Activated CD4-positive, alpha-beta T cell treated with anti-CD3 and anti-CD28 coated beads, Interleukin-2, amount 10 ng/mL, durations not matched to agents 24 days and 14 days (primary cell): ENCODE measurements around the gene COQ8A. TPM values are rescaled to one million over a fixed set of nuclear protein-coding genes. Genes with fewer than 3 reads are reported as not detected.

ENCODE experiments used
- DNase-seq: peaks from one replicate; pipeline ENCODE4 v3.0.0; 2022
- H3K27ac Mint-ChIP-seq: one replicate; pipeline ENCODE4 v1.8.0; 2022; ENCODE audit warnings: mild to moderate bottlenecking, mixed read lengths
- H3K27me3 Mint-ChIP-seq: one replicate; pipeline ENCODE4 v1.8.0; 2022; ENCODE audit warnings: mixed read lengths
- H3K36me3 Mint-ChIP-seq: one replicate; pipeline ENCODE4 v1.8.0; 2022; ENCODE audit warnings: low read depth, mild to moderate bottlenecking, mixed read lengths
- H3K4me1 Mint-ChIP-seq: one replicate; pipeline ENCODE4 v1.8.0; 2021; ENCODE audit warnings: mixed read lengths
- H3K4me3 Mint-ChIP-seq: one replicate; pipeline ENCODE4 v1.8.0; 2022; ENCODE audit warnings: mild to moderate bottlenecking, moderate library complexity, mixed read lengths
- H3K9me3 Mint-ChIP-seq: one replicate; pipeline ENCODE4 v1.8.0; 2021; ENCODE audit warnings: mixed read lengths
- intact Hi-C: fragments of 100-400 bp; cut with micrococcal nuclease; formaldehyde crosslinking; loops from one replicate; pipeline ENCODE4 v1.15.1; 2023
- total RNA-seq: library from RNA; stranded (reverse); gene quantifications from 2 replicates; pipeline ENCODE4 v1.2.3, GENCODE V29; 2022

COQ8A gene
- total RNA-seq, 1 donor from 2014 or later: 35.3 TPM

GRCh38 chr1:226975259-226976250, 35.5 kb downstream of the COQ8A start:
- Mint-ChIP-seq H3K27me3 (no peaks in the 10 kb centered on the region), H3K4me1 (no peaks in the 10 kb centered on the region), H3K4me3 (no peak overlapping the region), H3K36me3 (peaks cover 10% of the 10 kb centered on the region), H3K9me3 (peaks cover 7% of the 10 kb centered on the region), H3K27ac (no peak overlapping the region)
- intact Hi-C loops: no loop called here
- no peak for DNase-seq

DNA sequence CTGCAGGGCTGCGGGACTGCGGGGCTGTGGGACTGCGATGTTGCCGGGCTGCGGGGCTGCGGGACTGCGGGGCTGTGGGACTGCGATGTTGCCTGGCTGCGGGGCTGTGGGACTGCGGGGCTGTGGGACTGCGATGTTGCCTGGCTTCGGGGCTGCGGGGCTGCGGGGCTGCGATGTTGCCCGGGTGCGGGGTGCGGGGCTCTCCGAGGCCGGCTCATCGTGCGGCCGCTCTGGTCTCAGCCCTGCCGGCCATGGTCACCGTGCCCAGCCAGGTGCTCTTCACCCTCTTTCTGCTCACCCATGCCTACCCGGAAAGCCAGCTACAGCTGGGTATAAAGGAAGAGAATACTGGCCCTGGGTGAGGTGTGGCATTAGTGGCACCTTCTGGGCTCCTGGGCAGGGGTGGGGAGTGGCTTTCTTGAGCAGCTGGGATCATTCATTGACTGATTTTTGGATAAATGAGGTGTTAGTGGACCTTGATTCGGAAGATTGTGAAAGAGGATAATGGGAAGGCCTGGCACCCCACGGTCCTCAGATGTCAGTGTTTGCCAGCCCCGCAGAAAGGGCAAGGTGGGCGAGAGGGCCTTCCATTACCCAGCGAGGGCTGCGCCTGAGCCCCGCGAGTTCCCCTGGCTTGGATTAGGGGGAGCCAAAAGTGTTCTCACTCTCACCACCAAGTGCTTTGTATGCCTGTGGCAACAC, 36.3 kb downstream of the COQ8A start:
- no peak overlapping the region for H3K4me3 Mint-ChIP-seq

DNA sequence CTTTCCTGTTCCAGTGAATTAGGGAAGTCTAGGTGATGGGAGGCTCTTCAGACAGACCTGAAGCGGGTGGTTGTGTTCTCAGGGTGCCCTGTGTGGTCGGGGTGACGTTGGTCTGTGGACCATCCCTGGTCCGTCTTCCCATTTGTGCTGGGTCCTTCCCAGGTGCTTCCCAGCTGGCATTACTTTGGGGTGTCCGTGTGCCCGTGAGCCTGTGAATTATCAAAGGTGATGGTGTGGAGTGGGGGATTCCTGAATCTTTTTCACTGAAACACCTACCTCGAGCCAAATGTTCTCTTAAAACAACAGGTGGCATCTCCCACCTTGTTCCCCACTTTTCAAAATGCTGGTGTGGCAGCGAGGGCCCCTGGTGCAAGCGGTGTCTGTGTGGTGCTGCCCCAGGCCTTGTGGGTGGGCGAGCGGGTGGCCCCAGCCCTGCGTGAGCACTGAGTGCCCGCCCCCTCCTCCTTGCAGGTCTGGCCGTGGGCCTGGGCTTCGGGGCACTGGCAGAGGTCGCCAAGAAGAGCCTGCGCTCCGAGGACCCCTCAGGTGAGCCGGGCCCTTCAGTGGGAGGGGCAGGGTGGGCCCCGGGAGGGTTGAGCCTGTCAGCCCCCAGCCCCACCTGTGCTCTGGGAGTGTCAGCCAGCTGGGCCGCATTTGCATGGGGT, 37.0 kb downstream of the COQ8A start:
- intact Hi-C loops: no loop called here
- H3K4me3 Mint-ChIP-seq: no peak overlapping the region
- no peaks in the 10 kb centered on the region for H3K4me1 Mint-ChIP-seq
- H3K27me3 Mint-ChIP-seq: no peaks in the 10 kb centered on the region
- peaks cover under 1% of the 10 kb centered on the region for H3K9me3 Mint-ChIP-seq
- peaks cover 3% of the 10 kb centered on the region for H3K36me3 Mint-ChIP-seq
- no peak overlapping the region for H3K27ac Mint-ChIP-seq
- DNase-seq: peak; percentile 44

More for the DNA sequence above, 36.3 kb downstream of the COQ8A start:
- Mint-ChIP-seq H3K27me3 (no peaks in the 10 kb centered on the region), H3K4me1 (no peaks in the 10 kb centered on the region), H3K36me3 (peaks cover 10% of the 10 kb centered on the region), H3K9me3 (peaks cover 7% of the 10 kb centered on the region), H3K27ac (no peak overlapping the region)
- intact Hi-C loops: no loop called here
- no peak for DNase-seq

DNA sequence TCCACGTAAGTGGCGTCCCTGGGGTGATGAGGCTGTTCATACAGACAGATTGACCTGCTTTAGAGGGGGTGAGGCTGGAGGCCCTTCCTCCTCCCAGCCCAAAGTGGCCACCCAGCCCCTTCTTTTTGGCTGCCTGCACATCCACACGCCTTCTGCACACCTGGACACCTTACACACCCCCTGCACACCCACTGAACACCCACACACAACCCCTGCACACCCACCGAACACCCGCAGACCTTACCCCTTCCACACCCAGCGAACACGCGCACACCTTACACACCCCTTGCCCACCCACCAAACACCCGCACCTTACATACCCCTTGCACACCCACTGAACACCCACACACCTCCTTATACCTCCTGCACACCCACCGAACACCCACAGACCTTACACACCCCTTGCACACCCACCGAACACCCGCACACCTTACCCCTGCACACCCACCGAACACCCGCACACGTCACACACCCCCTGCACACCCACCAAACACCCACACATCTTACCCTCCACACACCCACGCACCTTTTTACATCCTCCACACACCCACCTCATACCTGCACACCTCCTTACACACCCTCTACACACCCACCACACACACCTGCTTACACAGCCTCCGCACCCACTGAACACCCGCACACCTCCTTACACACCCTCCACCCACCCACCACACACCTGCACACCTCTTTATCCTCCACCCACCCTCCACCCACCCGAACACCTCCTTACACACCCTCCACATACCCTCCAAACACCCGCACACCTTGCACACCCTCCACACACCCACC, 37.7 kb downstream of the COQ8A start:
- intact Hi-C loops: no loop called here
- Mint-ChIP-seq H3K4me3 (no peak overlapping the region), H3K9me3 (no peaks in the 10 kb centered on the region), H3K27me3 (no peaks in the 10 kb centered on the region), H3K4me1 (no peaks in the 10 kb centered on the region), H3K27ac (no peak overlapping the region), H3K36me3 (peaks cover 2% of the 10 kb centered on the region)
- DNase-seq: peak; percentile 45

DNA sequence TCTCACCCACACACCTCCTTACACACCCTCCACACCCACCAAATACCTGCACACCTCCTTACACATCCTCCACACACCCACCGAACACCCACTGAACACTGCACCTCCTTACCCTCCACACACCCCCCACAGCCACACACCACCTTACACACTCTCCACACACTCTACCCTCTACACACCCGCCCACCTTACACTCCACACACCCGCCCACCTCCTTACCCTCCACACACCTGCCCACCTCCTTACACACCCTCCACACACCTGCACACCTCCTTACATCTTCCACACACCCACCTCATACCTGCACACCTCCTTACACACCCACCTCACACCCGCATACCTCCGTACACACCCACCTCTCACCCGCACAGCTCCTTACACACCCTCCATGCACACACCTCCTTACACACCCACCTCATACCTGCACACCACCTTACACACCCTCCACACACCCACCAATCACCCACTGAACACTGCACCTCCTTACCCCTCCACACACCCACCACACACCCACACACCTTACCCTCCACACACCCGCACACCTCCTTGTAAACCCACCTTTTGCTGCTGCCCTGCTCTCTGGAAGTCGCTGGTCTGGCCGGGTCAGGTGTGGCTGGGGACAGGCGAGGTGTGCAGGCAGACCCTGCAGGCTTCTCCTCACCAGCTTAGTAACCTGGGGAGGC, 38.5 kb downstream of the COQ8A start:
- Mint-ChIP-seq H3K27me3 (no peaks in the 10 kb centered on the region), H3K4me3 (no peak overlapping the region), H3K4me1 (no peaks in the 10 kb centered on the region), H3K27ac (no peak overlapping the region), H3K9me3 (no peaks in the 10 kb centered on the region), H3K36me3 (peaks cover 2% of the 10 kb centered on the region)
- DNase-seq: no peak
- intact Hi-C loops: no loop called here

- Mint-ChIP-seq H3K27ac (no peak overlapping the region), H3K36me3 (peaks cover 2% of the 10 kb centered on the region), H3K9me3 (no peaks in the 10 kb centered on the region), H3K4me1 (no peaks in the 10 kb centered on the region), H3K4me3 (no peak overlapping the region), H3K27me3 (no peaks in the 10 kb centered on the region)
- no peak for DNase-seq
- intact Hi-C loops: no loop called here
These were observed 39.0 kb downstream of the COQ8A start for GRCh38 chr1:226979115-226979516.

DNA sequence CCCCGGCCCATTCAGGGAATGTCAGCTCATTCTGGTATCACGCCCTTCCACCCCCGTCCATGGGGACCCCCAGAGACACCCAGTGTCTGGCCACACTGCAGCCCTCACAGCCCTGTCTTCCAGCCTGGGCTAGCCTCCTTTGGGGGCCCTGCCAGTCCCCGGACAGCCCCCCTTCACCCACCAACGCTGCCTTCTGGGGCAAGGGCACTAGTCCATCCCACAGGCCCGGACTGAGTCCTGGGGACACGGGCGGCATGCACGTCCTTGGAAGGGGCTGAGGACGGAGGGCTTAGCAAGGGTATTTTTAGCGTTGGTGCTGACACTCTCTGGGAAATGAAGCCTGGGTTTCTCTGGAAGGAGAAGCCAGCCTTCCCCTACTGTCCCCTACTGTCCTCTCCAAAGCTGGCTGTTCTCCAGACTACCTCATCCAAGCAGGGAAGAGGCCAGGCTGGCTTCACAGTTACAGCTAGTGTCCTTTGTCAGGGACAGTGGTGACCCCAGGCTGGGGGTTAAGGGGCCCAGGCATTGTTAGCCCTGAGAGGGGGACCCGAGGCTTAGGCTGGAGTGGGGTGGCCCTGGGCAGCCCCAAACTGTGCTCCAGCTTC, 39.5 kb downstream of the COQ8A start:
- Mint-ChIP-seq H3K4me1 (no peaks in the 10 kb centered on the region), H3K9me3 (no peaks in the 10 kb centered on the region), H3K36me3 (peaks cover 2% of the 10 kb centered on the region), H3K27me3 (no peaks in the 10 kb centered on the region), H3K4me3 (no peak overlapping the region), H3K27ac (peak overlapping the region; percentile 37)
- DNase-seq: peak; percentile 53
- intact Hi-C loops: no loop called here

GRCh38 chr1:226980122-226980560, 40.0 kb downstream of the COQ8A start:
- Mint-ChIP-seq H3K4me3 (no peak overlapping the region), H3K9me3 (no peaks in the 10 kb centered on the region), H3K4me1 (no peaks in the 10 kb centered on the region), H3K27ac (no peak overlapping the region), H3K36me3 (peaks cover 2% of the 10 kb centered on the region), H3K27me3 (no peaks in the 10 kb centered on the region)
- intact Hi-C loops: no loop called here
- no peak for DNase-seq

DNA sequence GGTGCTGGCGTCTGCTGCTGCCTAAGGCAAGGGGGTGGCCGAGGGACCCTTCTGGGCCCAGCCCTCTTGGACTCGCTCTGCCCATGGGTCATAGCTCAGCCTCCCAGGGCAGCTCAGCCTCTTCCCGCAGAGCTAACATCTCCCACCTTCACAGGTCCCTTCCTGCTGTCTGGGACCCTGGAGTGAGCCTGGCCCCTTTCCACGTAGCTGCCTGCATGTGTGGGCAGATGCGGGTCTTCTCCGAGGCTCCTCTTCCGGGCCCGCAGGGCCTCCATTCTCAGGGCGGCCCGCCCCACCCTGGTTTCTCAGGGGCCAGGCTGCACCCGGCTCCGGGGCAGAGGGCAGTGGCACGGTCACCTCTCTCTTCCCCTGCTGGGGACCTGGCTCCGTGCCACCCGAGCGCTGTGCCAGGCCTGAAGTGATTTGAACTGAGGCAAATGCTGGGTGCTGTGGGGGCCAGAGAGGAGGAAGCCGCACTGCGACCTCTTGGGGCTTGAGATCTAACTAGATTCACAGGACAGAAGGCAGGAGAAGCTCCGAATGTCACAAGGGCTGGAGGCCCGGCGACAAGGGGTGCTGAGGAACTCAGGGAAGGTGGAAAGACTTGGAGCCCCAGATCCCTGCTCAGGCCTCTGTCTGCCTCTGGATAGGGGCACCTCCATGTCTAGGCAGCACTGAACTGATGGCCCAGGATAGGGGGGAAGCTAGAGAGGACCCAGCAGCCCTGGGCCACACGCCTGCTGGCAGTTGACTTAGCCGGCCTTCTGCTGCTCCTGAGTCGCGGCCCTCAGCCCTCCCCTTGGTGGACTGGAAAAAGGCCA, 40.7 kb downstream of the COQ8A start:
- Mint-ChIP-seq H3K4me1 (no peaks in the 10 kb centered on the region), H3K27ac (no peak overlapping the region), H3K9me3 (no peaks in the 10 kb centered on the region), H3K27me3 (no peaks in the 10 kb centered on the region), H3K36me3 (peaks cover 2% of the 10 kb centered on the region), H3K4me3 (no peak overlapping the region)
- DNase-seq: peak; percentile 52
- intact Hi-C loops: no loop called here

DNA sequence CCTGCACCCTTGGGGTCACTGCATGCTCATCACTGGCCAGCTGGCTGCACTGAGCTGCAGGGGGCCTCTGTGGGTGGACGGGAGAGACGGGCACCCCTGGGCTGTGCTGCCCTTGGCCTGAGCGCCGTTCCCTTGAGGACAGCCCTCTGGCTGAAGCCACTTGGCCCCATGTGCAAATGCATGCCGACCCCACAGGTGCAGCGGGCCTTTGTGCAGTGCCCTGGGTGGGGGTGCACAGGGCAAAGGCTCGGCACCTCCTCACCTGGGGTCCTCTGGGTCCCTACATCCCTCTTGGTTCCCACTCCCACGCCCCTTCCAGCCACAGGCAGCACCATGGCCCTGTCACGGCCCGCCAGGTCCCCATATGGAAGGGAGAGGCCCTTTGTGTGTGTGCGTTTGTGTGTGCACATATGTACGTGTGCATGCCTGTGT, 41.3 kb downstream of the COQ8A start:
- H3K9me3 Mint-ChIP-seq: no peaks in the 10 kb centered on the region
- intact Hi-C loops: no loop called here
- DNase-seq: peak; percentile 53
- H3K4me3 Mint-ChIP-seq: no peak overlapping the region
- peaks cover 2% of the 10 kb centered on the region for H3K36me3 Mint-ChIP-seq
- no peak overlapping the region for H3K27ac Mint-ChIP-seq
- no peaks in the 10 kb centered on the region for H3K4me1 Mint-ChIP-seq
- H3K27me3 Mint-ChIP-seq: no peaks in the 10 kb centered on the region

GRCh38 chr1:226981838-226982237, 41.7 kb downstream of the COQ8A start:
- intact Hi-C loops: no loop called here
- Mint-ChIP-seq H3K4me3 (no peak overlapping the region), H3K27ac (no peak overlapping the region), H3K27me3 (no peaks in the 10 kb centered on the region), H3K9me3 (no peaks in the 10 kb centered on the region), H3K4me1 (no peaks in the 10 kb centered on the region), H3K36me3 (peaks cover 6% of the 10 kb centered on the region)
- no peak for DNase-seq
